Vagina (tissue), 2 donors: ENCODE data around the gene ACOT13. TPM values are rescaled to one million over a fixed set of nuclear protein-coding genes. Genes with fewer than 3 reads are reported as not detected.

ENCODE experiments used
- DNase-seq, 2 donors: peaks; one replicate each; pipeline ENCODE4 v3.0.0-alpha.2; 2017; ENCODE audit errors: extremely low spot score in 2 of 2
- H3K27ac ChIP-seq: fragments of 200-600 bp; sonication (generic); one replicate; pipeline ENCODE4 v1.5.1; 2019
- H3K27me3 ChIP-seq: fragments of 200-600 bp; sonication (generic); one replicate; pipeline ENCODE4 v1.5.1; 2019
- H3K36me3 ChIP-seq, 2 donors: fragments of 200-600 bp; sonication (generic); one replicate each; pipeline ENCODE4 v1.5.1; 2017 to 2019
- H3K4me1 ChIP-seq: fragments of 200-600 bp; sonication (generic); one replicate; pipeline ENCODE4 v1.5.1; 2019
- H3K4me3 ChIP-seq, 2 donors: fragments of 200-600 bp; sonication (generic); 1 replicate in 1 of 2; 2 replicates in 1 of 2; pipeline ENCODE4 v1.5.1; 2016 to 2019
- H3K9me3 ChIP-seq: fragments of 200-600 bp; sonication (generic); one replicate; pipeline ENCODE4 v1.5.1; 2019
- CTCF ChIP-seq, 3 experiments: fragments of 450-650 bp in 2 of 3; fragments of 200-600 bp in 1 of 3; sonication (generic) in 1 of 3; IDR thresholded peaks; one replicate each; pipeline ENCODE4 v1.5.1; 2017 to 2019; ENCODE audit warnings: antibody characterized with exemption in 3 of 3, mild to moderate bottlenecking in 2 of 3, moderate library complexity in 2 of 3
- POLR2A ChIP-seq, 2 donors: fragments of 450-650 bp; IDR thresholded peaks; one replicate each; pipeline ENCODE4 v1.6.1; 2017; ENCODE audit warnings: antibody characterized with exemption in 2 of 2, mild to moderate bottlenecking in 2 of 2, moderate library complexity in 2 of 2
- POLR2AphosphoS5 ChIP-seq, 2 donors: sonication (generic); formaldehyde crosslinking; IDR thresholded peaks; one replicate each; pipeline ENCODE4 v1.9.0; 2017; ENCODE audit warnings: antibody characterized with exemption in 2 of 2, mild to moderate bottlenecking in 2 of 2, low read depth in 1 of 2; ENCODE audit not compliant: insufficient read depth in 1 of 2
- intact Hi-C: fragments of 100-400 bp; cut with DNase I; formaldehyde crosslinking; loops from one replicate; pipeline ENCODE4 v1.15.1; 2023
- total RNA-seq: library from RNA; depleted of rRNA; stranded (reverse); fragments of >200 nt; gene quantifications from one replicate; pipeline ENCODE4 v1.2.3, GENCODE V29; 2016

Gene ACOT13
- total RNA-seq, 1 donor from 2014 or later, result 4.4 TPM

GRCh38 chr6:24649691-24650090 is 17.2 kb upstream of the ACOT13 start:
- TF ChIP-seq POLR2A (IDR thresholded peaks at IDR 0.05) (no peak), POLR2AphosphoS5 (IDR thresholded peaks at IDR 0.05; ENCODE audit: insufficient read depth in 1 of 2, low read depth in 1 of 2) (no peak), CTCF (IDR thresholded peaks at IDR 0.05) (no peak)
- Histone ChIP-seq H3K4me3 (no peak overlapping the region), H3K4me1 (peaks cover 13% of the 10 kb centered on the region), H3K27ac (no peak overlapping the region), H3K36me3 (peaks cover 0 to 28% of the 10 kb centered on the region in 2 donors), H3K27me3 (no peaks in the 10 kb centered on the region), H3K9me3 (no peaks in the 10 kb centered on the region)
- DNase-seq, result no peak
- intact Hi-C loops, result loop anchor here (10.0 kb wide), 1 partner anchor 1645 kb away; no protein-coding TSS in a partner anchor

- H3K4me1 ChIP-seq, result peaks cover 10% of the 10 kb centered on the region
- H3K27ac ChIP-seq, result no peak overlapping the region
- intact Hi-C loops, result loop anchor here (10.0 kb wide), 1 partner anchor 1644 kb away; no protein-coding TSS in a partner anchor
- peaks cover 0 to 28% of the 10 kb centered on the region in 2 donors for H3K36me3 ChIP-seq
- no peak for TF ChIP-seq POLR2AphosphoS5 (IDR thresholded peaks at IDR 0.05; ENCODE audit: insufficient read depth in 1 of 2, low read depth in 1 of 2)
- TF ChIP-seq CTCF (IDR thresholded peaks at IDR 0.05), result no peak
- TF ChIP-seq POLR2A (IDR thresholded peaks at IDR 0.05), result no peak
- no peaks in the 10 kb centered on the region for H3K27me3 ChIP-seq
- H3K9me3 ChIP-seq, result no peaks in the 10 kb centered on the region
- no peak for DNase-seq
- H3K4me3 ChIP-seq, result no peak overlapping the region
Measured at GRCh38 chr6:24650365-24650764, 16.5 kb upstream of the ACOT13 start.

DNA sequence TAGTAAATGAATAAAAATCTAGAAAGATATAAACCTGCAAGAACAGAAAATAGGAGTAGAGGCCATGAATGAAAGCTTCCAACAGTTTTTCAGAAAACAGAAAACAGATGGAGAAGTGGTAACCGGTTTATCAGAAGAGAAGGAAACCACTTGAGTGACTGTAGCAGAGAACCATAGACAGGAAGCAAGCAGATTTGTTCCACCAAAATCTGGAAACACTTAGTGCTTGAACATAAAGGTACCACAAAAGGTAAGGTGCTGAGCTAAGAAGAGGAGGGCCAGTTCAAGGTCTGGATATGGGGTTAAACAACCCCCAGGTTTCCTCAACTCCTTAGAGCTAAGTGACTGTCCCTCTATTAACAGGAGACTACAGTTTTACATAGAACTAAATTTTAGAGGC is 11.7 kb upstream of the ACOT13 start:
- no peak for DNase-seq
- Histone ChIP-seq H3K4me3 (no peak overlapping the region), H3K27me3 (no peaks in the 10 kb centered on the region), H3K36me3 (peaks cover 0 to 35% of the 10 kb centered on the region in 2 donors), H3K4me1 (peaks cover 7% of the 10 kb centered on the region), H3K27ac (no peak overlapping the region), H3K9me3 (no peaks in the 10 kb centered on the region)
- intact Hi-C loops, result loop anchor here (10.0 kb wide), 1 partner anchor 1640 kb away; no protein-coding TSS in a partner anchor
- no peak for TF ChIP-seq CTCF (IDR thresholded peaks at IDR 0.05)
- no peak for TF ChIP-seq POLR2AphosphoS5 (IDR thresholded peaks at IDR 0.05; ENCODE audit: insufficient read depth in 1 of 2, low read depth in 1 of 2)
- TF ChIP-seq POLR2A (IDR thresholded peaks at IDR 0.05), result no peak

DNA sequence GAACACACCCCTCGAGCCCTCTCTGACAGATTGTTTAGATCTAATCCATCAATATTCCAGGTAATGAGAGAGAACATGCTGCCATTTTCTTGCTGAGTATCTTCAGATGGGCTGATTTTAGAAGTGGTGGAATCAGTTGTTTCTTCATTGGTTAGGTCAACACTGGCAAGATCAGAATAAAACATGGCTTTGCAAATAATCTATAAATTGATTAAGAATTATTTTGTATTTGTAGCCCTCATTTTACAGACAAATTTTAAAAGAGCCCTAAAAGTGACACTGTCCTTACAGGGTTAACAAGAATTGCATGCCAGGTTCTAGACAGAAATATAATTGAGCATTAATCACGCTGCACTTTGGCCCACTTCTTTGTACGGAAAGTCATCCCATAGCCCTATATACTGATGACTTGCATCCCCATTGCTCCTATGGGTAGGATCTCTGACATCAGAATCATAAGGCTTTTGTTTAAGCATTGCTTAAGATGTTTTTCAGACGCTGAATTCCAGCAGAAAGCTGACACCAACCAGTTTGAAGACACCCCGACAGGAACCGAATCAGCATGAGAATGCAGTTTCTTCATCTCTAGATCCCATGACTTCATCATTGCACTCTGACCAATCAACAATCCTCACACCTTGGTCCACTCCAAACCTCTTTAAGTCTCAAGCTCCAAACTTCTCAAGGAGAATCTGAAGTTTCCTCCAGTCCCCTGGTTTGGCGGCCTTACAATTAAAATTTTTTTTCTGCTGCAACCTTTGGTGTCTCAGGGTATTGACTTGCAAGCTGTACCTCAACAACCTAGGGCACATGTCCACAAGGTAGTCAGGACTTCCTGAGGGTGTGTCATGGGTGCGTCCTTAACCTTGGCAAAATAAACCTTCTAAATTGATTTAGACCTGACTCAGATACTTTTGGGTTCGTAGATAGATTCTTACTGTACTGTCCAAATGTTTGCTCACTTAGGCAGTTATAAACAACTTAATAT is 8.0 kb upstream of the ACOT13 start:
- H3K27me3 ChIP-seq, result no peaks in the 10 kb centered on the region
- peaks cover 0 to 19% of the 10 kb centered on the region in 2 donors for H3K36me3 ChIP-seq
- H3K4me1 ChIP-seq, result peaks cover 20% of the 10 kb centered on the region
- DNase-seq, result no peak
- no peaks in the 10 kb centered on the region for H3K9me3 ChIP-seq
- TF ChIP-seq POLR2A (IDR thresholded peaks at IDR 0.05) (no peak), CTCF (IDR thresholded peaks at IDR 0.05) (no peak), POLR2AphosphoS5 (IDR thresholded peaks at IDR 0.05; ENCODE audit: insufficient read depth in 1 of 2, low read depth in 1 of 2) (no peak)
- intact Hi-C loops, result loop anchor here (10.0 kb wide), 1 partner anchor 1636 kb away; no protein-coding TSS in a partner anchor
- H3K4me3 ChIP-seq, result no peak overlapping the region
- H3K27ac ChIP-seq, result no peak overlapping the region
